ENCODE data around the gene RUNX1.
A peak's percentile ranks its signal among the peaks of the same experiment; 100 is the strongest.

The RUNX1 gene

GRCh38 chr21:34949030-34949429 lies 100.1 kb downstream of the RUNX1 start:
- H3K27ac Mint-ChIP-seq = no peak overlapping the region
- H3K4me3 Mint-ChIP-seq = no peak overlapping the region
- peaks cover 25% of the 10 kb centered on the region for H3K4me1 Mint-ChIP-seq (ENCODE audit: low read depth)

DNA sequence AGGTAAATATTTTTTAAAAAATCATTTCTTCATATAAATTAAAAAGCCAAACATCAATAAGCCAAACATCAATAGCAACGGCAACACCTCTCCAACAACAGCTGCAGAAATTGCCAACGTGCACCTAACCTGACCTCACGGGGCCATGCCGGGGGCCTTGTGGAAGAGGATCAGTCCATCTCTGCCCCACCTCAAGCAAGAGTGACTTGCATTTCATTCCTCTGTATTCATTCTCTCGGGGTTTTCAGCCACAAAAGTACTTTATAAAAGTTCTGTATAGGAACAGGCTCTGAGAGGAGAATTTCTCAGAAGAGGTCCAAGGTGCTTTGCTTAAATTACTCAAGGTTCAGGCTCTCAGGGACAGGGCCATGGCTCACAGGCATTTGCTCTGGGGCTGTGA lies 100.9 kb downstream of the RUNX1 start:
- Mint-ChIP-seq H3K27ac (no peak overlapping the region), H3K9me3 (no peaks in the 10 kb centered on the region), H3K27me3 (no peaks in the 10 kb centered on the region), H3K4me3 (no peak overlapping the region), H3K4me1 (ENCODE audit: low read depth) (peaks cover 27% of the 10 kb centered on the region), H3K36me3 (ENCODE audit: low read depth) (peaks cover 20% of the 10 kb centered on the region)
- intact Hi-C loops (cut with micrococcal nuclease) = no loop called here

More at GRCh38 chr21:34949030-34949429, 100.1 kb downstream of the RUNX1 start:
- intact Hi-C loops (cut with micrococcal nuclease) = no loop called here
- no peaks in the 10 kb centered on the region for H3K9me3 Mint-ChIP-seq
- H3K36me3 Mint-ChIP-seq (ENCODE audit: low read depth) = peaks cover 20% of the 10 kb centered on the region
- H3K27me3 Mint-ChIP-seq = no peaks in the 10 kb centered on the region

- intact Hi-C loops (cut with micrococcal nuclease) = no loop called here
- no peak overlapping the region for H3K4me3 Mint-ChIP-seq
- peaks cover 39% of the 10 kb centered on the region for H3K4me1 Mint-ChIP-seq (ENCODE audit: low read depth)
- H3K36me3 Mint-ChIP-seq (ENCODE audit: low read depth) = peaks cover 19% of the 10 kb centered on the region
- H3K27me3 Mint-ChIP-seq = no peaks in the 10 kb centered on the region
- no peak overlapping the region for H3K27ac Mint-ChIP-seq
- no peaks in the 10 kb centered on the region for H3K9me3 Mint-ChIP-seq
These were observed 102.1 kb downstream of the RUNX1 start for GRCh38 chr21:34946916-34947534.

DNA sequence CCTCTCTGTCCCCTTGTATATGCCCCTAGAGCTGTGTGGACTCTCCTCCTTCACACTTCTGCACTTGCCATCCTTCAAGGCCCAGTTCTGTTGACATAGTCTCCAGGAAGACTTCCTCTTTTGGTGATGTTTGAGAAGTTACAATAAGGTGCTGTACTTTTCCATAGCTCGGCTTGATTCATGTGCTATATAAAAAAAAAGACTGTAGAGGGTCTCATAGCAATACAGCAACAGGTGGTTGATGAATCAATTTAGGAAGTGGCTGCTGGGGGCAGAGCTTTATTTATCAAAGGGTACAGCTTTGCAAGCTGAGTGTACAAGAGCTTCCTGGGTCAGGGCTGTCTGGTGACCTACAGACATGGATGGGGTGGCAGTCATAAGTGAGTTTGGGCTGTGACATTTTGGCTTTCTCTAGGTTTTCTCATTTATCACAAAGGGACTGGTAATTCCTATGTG lies 102.7 kb downstream of the RUNX1 start:
- intact Hi-C loops (cut with micrococcal nuclease) = no loop called here
- H3K9me3 Mint-ChIP-seq = no peaks in the 10 kb centered on the region
- H3K27me3 Mint-ChIP-seq = no peaks in the 10 kb centered on the region
- H3K4me1 Mint-ChIP-seq (ENCODE audit: low read depth) = peaks cover 39% of the 10 kb centered on the region
- peaks cover 14% of the 10 kb centered on the region for H3K36me3 Mint-ChIP-seq (ENCODE audit: low read depth)
- no peak overlapping the region for H3K4me3 Mint-ChIP-seq
- peak overlapping the region; percentile 6 for H3K27ac Mint-ChIP-seq

DNA sequence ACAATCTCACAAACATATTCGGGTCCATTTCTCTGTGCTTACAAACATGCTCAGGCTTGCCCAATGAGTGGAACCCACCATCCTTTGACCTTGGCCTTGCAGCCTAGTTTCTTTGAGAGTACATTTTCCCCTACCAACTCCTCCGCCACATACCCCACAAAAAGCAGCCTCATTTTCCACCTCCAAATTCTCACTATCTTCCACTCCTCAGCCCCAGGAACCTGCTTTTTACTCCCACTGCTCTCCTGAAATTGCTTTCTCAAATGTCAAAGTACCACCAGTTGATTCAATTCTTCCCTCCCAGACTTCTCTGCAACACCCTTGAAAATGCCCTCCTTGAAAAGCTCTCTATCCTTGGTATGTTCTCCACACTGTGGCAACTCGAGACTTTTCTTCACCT lies 103.8 kb downstream of the RUNX1 start:
- H3K27ac Mint-ChIP-seq = no peak overlapping the region
- intact Hi-C loops (cut with micrococcal nuclease) = no loop called here
- no peaks in the 10 kb centered on the region for H3K27me3 Mint-ChIP-seq
- H3K36me3 Mint-ChIP-seq (ENCODE audit: low read depth) = peaks cover 14% of the 10 kb centered on the region
- H3K4me3 Mint-ChIP-seq = no peak overlapping the region
- H3K9me3 Mint-ChIP-seq = no peaks in the 10 kb centered on the region
- peaks cover 50% of the 10 kb centered on the region for H3K4me1 Mint-ChIP-seq (ENCODE audit: low read depth)

- intact Hi-C loops (cut with micrococcal nuclease) = no loop called here
- H3K36me3 Mint-ChIP-seq (ENCODE audit: low read depth) = peaks cover 14% of the 10 kb centered on the region
- H3K9me3 Mint-ChIP-seq = no peaks in the 10 kb centered on the region
- no peak overlapping the region for H3K27ac Mint-ChIP-seq
- no peak overlapping the region for H3K4me3 Mint-ChIP-seq
- H3K27me3 Mint-ChIP-seq = no peaks in the 10 kb centered on the region
- peaks cover 61% of the 10 kb centered on the region for H3K4me1 Mint-ChIP-seq (ENCODE audit: low read depth)
These were observed 104.9 kb downstream of the RUNX1 start for GRCh38 chr21:34944015-34944755.

- Mint-ChIP-seq H3K4me1 (ENCODE audit: low read depth) (peaks cover 68% of the 10 kb centered on the region), H3K36me3 (ENCODE audit: low read depth) (peaks cover 14% of the 10 kb centered on the region), H3K4me3 (no peak overlapping the region), H3K9me3 (no peaks in the 10 kb centered on the region), H3K27ac (peak overlapping the region; percentile 61), H3K27me3 (no peaks in the 10 kb centered on the region)
- intact Hi-C loops (cut with micrococcal nuclease) = no loop called here
These were observed 106.2 kb downstream of the RUNX1 start for GRCh38 chr21:34942911-34943310.

DNA sequence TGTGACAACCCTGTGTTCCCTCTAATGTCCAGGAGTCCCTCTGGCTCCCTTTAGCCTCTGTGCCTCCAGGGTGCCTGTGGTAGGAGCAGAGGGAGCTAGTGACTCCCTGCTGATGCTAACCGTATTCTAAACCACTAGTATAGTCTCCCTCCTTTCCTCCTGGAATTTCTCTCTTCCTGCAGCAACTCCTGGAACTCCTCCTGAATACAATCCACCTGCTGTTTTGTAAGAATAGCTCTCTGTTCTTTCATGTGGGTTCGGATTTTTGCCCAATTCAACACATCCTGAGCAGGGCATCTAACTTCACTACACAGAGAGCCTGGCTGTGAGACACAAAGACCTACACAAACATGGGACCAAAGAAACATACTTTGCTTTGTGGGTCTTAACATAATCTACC lies 107.9 kb downstream of the RUNX1 start:
- H3K9me3 Mint-ChIP-seq = no peaks in the 10 kb centered on the region
- H3K4me1 Mint-ChIP-seq (ENCODE audit: low read depth) = peaks cover 59% of the 10 kb centered on the region
- H3K4me3 Mint-ChIP-seq = no peak overlapping the region
- no peaks in the 10 kb centered on the region for H3K27me3 Mint-ChIP-seq
- H3K36me3 Mint-ChIP-seq (ENCODE audit: low read depth) = peaks cover 11% of the 10 kb centered on the region
- intact Hi-C loops (cut with micrococcal nuclease) = no loop called here
- no peak overlapping the region for H3K27ac Mint-ChIP-seq

DNA sequence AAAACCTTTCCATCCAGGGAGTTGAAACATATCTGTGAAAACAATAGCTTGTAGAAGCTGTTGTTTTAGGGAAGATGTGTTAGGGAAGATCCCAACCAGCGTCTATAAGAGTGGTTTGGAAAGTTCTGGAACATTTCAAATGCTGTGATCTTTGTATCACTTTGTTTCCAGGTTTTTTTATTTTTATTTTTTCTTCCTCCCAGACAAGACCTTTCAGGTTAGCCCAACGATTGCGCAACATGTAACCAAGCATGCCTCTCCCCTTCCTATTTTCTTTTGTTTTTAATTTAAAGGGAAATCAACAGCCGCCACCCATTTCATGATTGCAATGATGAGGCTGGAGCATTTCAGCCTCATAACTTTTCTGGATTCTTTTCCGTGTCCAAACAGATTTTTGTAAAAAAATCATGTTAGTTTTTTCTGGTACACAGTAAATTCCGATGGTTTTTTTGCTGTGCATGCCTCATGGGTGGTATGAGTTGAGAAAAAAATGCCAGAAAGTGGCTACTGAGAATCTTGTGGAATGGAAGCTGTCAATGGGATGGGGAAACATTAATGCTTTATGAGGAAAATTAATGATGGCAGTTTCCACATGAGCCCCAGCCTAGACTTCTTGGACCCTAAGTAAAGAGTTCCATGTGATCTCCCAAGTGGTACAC lies 109.3 kb downstream of the RUNX1 start:
- Mint-ChIP-seq H3K36me3 (ENCODE audit: low read depth) (no peaks in the 10 kb centered on the region), H3K4me3 (no peak overlapping the region), H3K9me3 (no peaks in the 10 kb centered on the region), H3K27ac (no peak overlapping the region), H3K27me3 (no peaks in the 10 kb centered on the region), H3K4me1 (ENCODE audit: low read depth) (peaks cover 60% of the 10 kb centered on the region)
- intact Hi-C loops (cut with micrococcal nuclease) = no loop called here

- no peaks in the 10 kb centered on the region for H3K27me3 Mint-ChIP-seq
- H3K27ac Mint-ChIP-seq = no peak overlapping the region
- intact Hi-C loops (cut with micrococcal nuclease) = no loop called here
- H3K4me1 Mint-ChIP-seq (ENCODE audit: low read depth) = peaks cover 67% of the 10 kb centered on the region
- H3K36me3 Mint-ChIP-seq (ENCODE audit: low read depth) = no peaks in the 10 kb centered on the region
- no peaks in the 10 kb centered on the region for H3K9me3 Mint-ChIP-seq
- no peak overlapping the region for H3K4me3 Mint-ChIP-seq
These were observed 110.9 kb downstream of the RUNX1 start for GRCh38 chr21:34938089-34938764.

- no peaks in the 10 kb centered on the region for H3K36me3 Mint-ChIP-seq (ENCODE audit: low read depth)
These were observed 112.1 kb downstream of the RUNX1 start for GRCh38 chr21:34936883-34937563.

DNA sequence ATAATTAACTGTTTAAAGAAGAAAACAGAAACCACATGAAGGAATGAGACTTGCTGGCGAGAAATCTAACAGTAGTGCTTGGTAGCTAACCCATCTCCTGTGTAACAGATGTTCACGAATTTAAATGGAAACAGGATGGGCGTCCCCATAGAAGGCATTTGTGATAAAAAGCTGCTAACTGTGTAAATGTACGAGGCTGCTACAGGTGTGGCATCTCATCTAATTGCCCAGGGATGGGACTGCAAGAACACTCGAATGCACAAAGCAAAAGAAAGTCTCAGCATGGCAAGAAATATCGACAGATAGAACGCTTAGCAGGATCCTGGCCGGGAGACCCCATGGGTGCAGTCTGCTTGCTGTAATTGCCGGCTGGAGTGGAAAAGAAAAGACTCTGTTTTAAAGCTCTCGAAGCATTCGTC lies 112.7 kb downstream of the RUNX1 start:
- Mint-ChIP-seq H3K36me3 (ENCODE audit: low read depth) (no peaks in the 10 kb centered on the region), H3K9me3 (no peaks in the 10 kb centered on the region), H3K4me1 (ENCODE audit: low read depth) (peaks cover 68% of the 10 kb centered on the region), H3K27me3 (no peaks in the 10 kb centered on the region), H3K27ac (no peak overlapping the region), H3K4me3 (no peak overlapping the region)
- intact Hi-C loops (cut with micrococcal nuclease) = no loop called here

More at GRCh38 chr21:34936883-34937563, 112.1 kb downstream of the RUNX1 start:
- H3K27me3 Mint-ChIP-seq = no peaks in the 10 kb centered on the region
- H3K4me1 Mint-ChIP-seq (ENCODE audit: low read depth) = peaks cover 63% of the 10 kb centered on the region
- no peaks in the 10 kb centered on the region for H3K9me3 Mint-ChIP-seq
- no peak overlapping the region for H3K4me3 Mint-ChIP-seq
- intact Hi-C loops (cut with micrococcal nuclease) = no loop called here
- no peak overlapping the region for H3K27ac Mint-ChIP-seq

DNA sequence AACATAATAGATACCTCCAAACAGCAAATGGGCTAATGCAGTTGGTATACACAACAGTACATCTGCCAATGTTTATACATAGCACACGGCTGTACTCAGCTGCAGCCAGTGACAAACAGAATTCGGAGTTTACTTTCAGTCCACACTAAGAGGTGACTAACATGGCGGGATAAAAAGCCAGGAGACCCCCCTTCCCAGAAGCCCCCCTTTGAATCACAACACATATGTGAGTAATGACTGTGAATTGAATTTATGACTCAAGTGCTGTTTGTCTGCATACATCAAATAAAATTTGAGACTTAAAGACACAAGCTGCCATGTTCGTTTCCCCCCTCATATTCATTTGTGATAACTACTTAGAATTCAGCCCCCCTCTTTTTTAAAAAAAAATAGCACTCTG lies 113.2 kb downstream of the RUNX1 start:
- Mint-ChIP-seq H3K36me3 (ENCODE audit: low read depth) (no peaks in the 10 kb centered on the region), H3K9me3 (no peaks in the 10 kb centered on the region), H3K27me3 (no peaks in the 10 kb centered on the region)

More for the DNA sequence above, 113.2 kb downstream of the RUNX1 start:
- no peak overlapping the region for H3K27ac Mint-ChIP-seq
- peaks cover 64% of the 10 kb centered on the region for H3K4me1 Mint-ChIP-seq (ENCODE audit: low read depth)
- no peak overlapping the region for H3K4me3 Mint-ChIP-seq
- intact Hi-C loops (cut with micrococcal nuclease) = no loop called here
